ENCODE results near the gene PRM3.

- TF ChIP-seq CTCF (IDR thresholded peaks at IDR 0.05; ENCODE audit: poor library complexity, severe bottlenecking) (no peak), POLR2AphosphoS5 (IDR thresholded peaks at IDR 0.05) (no peak), TAF1 (IDR thresholded peaks at IDR 0.05; ENCODE audit: low read depth) (no peak)
Measured at GRCh38 chr16:11225677-11226549, 47.5 kb downstream of the PRM3 start.
